HG02884 (cell line): ENCODE data around the gene PLEKHA8.
"Not testable (repeated sequence)": the region's sequence is repeated elsewhere in the genome, so short reads cannot be mapped to it uniquely, and the experiment has no call there.

ENCODE experiments used
- ATAC-seq: cut with Tn5 transposase; IDR thresholded peaks from one replicate; pipeline ENCODE4 v1.9.1; 2021; ENCODE audit warnings: mild to moderate bottlenecking, moderate library complexity; ENCODE audit not compliant: unreplicated experiment

The PLEKHA8 gene

DNA sequence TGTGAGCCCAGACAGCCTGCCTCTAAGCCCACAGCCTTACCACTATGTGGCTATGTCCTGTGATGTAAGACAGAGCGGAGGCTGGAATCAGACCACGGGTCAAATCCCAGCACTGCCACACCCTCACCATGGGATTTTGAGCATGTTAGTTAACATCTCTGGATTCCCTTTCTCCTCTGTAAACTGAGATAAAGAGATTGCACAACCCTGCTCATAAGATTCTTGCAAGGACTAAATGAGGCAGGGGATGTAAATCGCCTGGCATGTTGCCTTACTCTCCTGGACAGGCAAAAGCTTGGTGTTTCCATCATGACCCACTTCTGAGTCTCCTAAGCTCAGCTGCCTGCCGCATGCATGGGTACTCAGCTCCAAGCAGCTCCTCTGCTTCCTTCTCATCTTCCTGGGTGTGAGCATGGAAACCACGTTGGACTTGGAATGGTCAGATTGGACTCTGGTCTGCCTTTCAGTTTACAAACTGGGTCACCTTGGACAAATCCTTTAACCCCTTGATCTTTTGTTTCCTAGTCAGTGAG is 65.3 kb downstream of the PLEKHA8 start:
- no peak for ATAC-seq

DNA sequence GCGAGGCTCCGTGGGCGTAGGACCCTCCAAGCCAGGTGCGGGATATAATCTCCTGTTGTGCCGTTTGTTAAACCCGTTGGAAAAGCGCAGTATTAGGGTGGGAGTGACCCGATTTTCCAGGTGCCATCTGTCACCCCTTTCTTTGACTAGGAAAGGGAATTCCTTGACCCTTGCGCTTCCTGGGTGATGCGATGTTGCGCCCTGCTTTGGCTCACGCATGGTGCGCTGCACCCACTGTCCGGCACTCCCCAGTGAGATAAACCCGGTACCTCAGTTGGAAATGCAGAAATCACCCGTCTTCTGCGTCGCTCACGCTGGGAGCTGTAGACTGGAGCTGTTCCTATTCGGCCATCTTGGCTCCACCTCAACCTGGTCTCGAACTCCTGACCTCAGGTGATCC is 70.4 kb downstream of the PLEKHA8 start:
- ATAC-seq = not testable (repeated sequence)

DNA sequence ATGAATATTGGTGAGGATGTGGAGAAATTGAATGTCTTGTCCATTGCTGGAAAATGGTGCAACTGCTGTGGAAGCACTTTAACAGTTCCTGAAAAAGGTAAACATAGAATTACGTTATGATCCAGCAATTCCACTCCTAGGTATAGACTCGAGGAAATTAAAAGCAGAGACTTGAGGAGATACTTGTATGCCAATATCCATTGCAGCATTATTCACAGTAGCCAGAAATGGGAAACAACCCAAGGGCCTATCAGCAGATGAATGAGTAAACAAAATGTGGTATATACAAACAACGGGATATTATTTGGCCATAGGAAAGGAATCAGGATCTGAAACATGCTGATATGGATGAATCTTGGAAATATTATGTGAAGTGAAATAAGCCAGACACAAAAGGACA is 74.1 kb downstream of the PLEKHA8 start:
- no peak for ATAC-seq

DNA sequence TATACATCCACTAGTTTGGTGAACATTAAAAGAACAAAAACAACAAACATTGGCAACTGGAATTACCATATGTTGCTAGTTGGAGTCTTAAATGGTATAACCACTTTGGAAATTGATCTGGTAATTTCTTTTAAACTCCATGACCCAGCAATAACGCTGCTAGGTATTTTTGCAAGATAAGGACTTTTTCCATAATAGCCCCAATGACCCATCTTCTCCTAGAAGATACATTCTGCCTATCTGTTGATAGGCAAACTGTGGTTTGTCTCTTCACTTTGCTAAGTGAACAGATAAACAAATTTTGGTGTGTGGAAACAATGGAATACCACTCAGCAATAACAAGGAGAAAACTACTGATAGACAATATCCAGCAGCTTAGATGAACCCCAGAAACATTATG is 75.9 kb downstream of the PLEKHA8 start:
- no peak for ATAC-seq

DNA sequence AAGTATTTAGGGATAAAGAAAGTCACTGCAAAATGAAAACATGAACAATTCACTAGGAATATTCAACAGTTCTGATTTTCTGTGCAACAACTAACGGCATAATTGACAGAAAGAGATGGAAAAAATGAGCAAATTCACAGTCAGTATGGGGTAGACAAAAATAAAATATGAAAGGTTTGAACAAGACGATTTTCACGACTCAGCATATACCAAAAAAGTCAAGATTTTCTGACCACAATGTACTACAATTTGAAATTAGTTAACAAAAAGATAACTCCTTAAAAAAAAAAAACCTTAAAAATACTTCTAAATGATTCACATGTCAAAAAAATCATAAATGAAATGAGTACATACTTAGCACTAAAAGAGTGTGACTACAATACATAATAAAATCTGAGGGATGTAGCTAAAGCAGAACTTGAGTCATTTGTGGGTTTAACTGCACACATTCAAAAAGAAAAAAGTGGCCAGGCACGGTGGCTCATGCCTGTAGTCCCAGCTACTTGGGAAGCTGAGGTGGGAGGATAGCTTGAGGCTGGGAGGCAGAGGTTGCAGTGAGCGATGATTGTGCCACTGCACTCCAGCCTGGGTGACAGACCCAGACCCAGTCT is 84.0 kb downstream of the PLEKHA8 start:
- ATAC-seq = no peak

DNA sequence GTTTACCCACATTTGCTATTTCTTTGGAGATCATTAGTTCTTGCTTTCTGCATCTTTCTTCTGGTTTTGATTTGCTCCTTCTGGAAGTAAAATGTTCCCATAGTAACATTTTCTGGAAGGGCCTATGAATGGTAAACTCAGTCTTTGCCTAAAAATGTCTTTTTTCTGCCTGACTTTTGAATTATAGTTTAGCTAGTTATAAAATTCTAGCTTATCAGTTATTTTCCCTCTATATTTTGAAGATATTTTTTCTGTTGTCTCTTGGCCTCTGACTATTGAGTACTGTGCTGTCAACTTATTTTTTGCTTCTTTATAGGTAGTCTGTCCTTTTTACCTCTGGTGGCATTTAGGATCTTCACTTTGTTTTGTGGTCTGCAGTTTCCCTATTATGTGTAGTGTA is 84.9 kb downstream of the PLEKHA8 start:
- no peak for ATAC-seq

DNA sequence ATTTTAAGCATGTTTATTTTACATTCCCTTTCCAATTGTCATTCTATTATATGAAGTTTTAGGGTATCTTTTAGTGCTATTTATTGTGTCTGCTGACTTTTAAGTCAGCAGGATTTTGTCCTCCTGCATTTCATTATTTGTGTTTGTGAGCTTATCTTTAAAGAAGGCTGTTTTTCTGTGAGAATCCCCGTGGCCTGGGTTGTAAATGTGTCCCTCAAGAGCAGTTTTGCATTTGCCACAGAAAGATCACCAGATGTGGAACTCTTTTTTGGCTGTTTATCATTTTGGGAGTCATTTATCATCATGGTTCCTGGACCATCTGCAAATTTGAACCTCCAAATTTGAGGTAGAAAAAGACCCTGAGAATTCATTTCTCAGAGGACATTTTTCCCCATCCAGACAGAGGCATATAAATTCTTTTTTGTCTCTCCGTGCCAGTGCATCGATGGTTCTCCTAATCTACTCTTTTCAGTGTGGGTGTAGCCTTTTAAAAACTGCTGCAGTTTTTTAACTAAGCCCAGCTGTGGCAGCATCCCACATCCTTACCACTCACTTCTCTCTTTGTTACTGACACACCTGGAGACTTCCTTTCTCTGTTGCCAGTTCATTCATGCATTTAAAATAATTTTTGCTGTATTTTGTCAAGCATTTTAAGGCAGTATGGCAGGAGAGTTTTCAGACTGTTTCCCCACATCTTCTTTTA is 86.5 kb downstream of the PLEKHA8 start:
- no peak for ATAC-seq

DNA sequence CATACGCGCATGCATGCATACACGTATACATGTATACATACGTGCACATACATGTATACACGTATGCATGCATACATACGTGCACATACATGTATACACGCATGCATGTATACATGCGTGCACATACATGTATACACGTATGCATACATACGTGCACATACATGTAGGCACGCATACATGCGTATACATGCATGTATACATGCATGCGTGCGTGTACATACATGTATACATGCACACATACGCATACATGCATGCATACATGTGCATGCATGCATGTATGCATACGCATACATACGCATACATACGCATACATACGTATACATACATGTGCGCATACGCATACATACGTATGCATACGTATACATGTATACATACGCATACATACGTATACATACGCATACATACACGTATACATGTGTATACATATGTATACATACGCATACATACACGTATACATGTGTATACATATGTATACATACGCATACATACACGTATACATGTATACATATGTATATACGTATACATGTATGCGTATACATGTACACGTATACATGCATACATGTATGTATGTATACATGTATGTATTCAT is 87.6 kb downstream of the PLEKHA8 start:
- ATAC-seq = no peak

DNA sequence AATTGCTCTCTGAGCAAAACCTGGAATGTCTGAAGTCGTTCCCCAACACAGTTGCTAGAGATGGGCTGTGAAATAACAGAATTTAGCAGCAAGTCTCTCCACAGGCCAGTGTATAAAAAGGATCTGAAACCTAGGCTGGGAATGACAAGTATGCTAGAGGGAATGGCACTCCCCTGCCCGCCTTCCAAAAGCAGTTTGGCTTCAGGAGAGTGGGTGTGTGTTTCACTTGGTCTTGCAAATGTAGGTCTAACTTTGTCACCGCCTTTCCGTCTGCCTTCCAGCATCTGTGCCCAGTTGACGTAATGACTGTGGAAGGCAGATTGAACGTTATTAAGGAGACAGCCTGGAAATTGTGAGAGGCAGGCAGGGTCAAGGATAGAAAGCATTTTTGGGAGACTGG is 88.6 kb downstream of the PLEKHA8 start:
- ATAC-seq = no peak

DNA sequence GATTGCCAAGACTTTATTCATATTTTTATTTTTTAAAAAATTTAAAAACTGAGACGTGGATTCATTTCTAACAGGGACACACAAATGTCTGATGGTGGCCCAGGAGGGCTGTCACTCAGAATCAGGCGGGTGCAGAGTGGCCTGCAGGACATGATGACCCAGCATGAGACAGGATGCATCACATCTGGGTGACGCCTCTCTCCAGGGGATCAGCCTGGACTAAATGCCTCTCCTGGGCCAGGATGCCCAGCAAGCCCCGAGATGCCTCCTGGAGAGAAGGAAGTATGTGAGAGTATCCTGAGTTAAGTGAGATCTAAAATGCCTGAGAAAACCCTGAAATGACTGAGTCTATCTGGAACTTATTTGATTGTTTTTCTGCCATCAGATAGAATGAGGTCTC is 89.7 kb downstream of the PLEKHA8 start:
- no peak for ATAC-seq

DNA sequence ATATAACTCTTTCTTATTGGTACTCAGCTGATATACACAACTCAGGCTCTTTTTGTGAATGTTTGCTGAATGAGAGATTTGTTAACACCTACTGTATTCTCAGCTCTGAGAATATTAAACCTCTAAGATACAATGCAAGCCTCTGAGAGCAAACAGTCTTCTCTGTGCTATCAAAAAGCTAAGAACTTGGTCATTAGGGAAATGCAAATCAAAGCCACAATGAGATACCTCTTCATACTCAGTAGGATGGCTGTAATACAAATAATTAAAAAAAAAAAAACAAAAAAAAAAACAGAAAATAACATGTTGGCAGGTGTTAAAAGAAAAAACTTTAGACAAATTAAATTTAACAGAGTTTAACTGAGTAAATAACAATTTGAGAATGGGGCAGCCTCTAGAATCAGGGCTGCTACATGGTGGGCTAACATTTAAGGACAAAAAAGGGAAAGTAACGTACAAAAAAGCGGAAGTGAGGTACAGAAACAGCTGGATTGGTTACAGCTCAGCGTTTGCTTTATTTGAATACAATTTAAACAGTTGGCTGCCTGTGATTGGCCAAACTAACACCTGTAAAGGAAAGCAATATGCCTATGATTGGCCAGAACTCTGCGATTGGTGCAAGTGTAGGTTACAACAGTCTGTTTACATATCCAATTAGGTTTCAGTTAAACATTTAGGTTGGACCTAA is 91.8 kb downstream of the PLEKHA8 start:
- no peak for ATAC-seq

DNA sequence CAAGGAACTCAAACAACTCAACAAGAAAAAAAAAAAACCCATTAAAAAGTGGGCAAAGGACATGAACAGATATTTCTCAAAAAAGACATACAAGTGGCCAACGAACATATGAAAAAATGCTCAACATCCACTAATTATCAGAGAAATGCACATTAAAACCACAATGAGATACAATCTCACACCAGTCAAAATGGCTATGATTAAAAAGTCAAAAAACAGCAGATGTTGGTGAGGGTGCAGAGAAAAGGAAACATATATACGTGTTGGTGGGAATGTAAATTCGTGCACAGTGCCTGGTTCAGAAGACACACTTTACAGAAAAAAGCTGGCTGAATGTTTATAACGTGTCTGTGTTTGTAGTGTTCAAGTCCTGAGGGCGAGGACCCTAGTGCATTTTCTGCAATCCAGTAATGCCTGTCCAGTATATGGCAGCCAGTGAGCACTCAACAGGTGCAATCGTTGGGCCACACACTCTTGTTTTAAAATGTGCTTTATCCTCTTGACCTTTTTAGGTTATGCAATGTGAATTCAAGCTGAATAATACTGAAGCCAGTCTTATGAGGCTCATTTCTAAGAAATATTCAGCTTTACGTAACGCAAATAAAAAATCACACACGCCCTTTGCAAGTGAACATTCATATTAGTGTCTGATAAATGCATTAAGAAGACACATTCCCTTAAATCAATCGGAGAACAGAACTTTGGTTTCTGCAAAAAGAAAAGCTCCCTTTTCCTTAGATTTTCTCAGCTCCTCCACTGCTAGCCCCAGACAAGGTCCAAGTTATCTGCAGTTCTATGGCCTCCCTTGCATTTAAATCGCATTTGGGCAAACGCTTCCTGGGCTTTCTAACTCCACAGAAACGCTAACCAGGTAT is 105.8 kb downstream of the PLEKHA8 start:
- ATAC-seq = no peak

DNA sequence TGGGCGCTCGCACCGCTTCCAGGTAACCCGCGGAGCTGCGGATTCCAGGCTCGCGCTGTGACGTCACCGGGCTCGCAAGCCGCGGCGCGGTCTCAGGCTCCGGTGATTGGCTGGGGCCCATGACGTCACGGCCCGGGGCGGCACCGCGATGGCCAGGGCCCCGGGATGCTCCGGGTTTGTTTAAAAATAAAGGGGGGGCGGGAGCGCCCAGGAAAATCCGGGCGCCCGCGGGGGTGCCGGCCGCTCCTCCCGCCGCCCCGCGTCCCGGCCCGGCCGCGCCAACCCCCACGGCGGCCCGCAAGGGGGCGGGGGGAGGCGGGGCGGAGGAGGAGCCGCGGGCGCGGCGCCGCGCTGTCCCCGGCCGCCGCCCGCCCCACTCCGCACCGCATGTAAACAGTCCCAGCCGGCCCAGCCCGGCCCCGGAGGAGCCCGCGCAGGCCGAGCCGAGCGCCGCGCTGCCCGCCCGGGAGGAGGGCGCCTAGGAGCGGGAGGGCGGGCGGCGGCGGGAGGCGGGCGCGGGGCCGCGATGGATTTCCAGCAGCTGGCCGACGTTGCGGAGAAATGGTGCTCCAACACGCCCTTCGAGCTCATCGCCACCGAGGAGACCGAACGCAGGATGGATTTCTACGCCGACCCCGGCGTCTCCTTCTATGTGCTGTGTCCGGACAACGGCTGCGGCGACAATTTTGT is 106.5 kb downstream of the PLEKHA8 start, which contains the start of gene MTURN:
Gene MTURN (plus strand): TSS at position 376 of the 690 bp plus-strand sequence. CDS start 151 bp downstream, at position 527.
- ATAC-seq = peak; percentile 88

DNA sequence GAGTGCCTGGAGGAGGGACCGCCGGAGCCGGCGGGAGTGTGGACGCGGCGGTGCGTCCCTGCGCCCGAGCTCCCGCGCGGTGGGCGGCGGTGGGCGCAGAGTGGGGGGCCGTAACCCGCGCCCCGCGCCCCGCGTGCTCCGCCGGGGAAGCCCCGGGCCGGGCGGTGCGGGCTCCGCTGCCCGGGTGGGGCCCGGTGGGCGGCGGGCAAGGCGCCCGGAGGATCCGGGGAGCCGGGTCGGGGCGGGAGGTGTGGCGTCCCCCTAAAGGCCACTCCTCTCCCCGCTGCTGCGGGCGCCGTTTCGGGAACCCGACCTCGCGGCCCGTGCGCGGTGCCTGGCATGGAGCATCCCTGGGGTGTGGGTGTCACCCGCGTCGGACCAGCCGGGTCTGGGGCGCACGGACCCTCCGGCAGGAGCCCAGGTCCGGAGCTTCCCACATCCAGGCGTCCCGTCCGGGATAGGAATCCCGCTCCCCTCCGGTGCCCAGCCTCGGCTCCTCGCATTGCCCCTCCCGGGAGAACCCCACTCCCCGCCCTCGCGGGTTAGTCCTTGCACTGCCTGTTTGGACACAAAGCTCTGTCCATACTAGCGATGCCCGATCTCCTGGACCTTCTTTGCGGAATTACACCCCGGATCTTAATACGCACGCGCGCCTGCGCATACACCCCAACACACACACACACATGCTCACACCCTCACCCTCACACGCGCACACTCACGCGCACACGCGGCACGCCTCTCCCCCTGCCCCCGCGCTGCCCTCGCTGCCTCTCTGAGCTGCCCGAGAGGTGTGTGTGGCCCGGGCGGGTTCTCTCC is 107.3 kb downstream of the PLEKHA8 start:
- ATAC-seq = peak; percentile 11

DNA sequence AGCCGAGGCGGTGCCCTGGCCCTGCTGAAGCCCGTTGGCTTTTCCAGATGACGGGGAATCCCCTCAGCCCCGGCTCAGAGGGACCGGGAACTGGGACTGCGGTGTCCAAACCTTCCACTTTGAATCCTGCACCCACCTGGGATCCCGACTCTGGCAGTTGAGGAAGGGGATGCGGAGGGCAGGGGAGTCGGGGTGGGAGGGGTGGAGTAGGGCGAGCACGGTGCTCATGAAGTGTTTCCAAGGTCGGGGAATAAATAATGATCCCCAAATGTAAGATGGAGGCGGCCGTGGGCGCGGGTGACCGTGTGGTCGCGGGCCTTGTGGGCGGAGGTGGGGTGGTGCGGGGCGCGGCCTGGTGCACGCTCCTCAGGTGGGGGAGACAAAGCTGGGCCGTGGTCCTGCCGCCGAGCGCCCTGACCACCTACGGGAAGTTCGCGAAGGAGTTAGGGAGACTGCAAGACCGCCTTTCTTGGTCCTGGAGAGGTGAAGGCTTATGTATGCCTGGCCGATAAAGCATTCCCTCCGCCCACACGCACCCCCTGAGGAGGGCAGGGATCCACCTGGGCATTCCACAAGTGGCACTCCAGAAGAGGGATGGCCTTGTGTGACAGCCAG is 108.0 kb downstream of the PLEKHA8 start:
- no peak for ATAC-seq

DNA sequence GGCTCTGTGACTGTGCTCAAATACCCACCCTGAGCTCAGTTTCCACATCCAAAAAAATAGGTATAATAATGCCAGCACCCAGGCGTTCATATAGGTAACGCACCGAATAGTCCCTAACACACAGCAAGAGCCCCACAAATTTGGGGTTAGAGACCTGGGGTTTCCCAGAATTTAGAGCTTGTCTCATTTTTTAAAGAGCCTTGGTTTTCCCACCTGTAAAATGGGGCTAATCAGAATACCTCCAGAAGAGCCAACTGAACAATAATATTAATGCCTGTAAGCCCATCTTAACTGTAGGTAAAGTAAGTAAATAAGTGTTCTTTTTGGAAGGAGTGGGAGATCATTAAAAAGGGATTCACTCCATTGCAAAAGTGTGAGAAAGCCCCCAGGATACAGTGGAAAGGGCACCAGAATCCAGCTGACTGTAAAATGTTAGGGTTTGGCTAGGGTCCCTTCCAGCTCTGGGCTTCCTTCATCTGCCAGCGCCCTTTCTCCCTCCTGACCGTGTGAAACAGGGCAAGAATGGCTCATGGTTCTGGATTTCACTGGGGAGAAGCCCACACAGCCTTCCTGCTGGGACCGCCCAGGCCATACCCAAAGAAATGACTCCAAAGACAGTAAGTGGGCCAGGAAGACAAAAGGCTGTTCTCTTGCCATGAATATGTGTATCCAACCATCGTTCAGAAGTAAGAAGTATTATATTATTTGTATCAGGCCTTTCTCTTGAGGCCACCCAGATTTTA is 108.7 kb downstream of the PLEKHA8 start:
- ATAC-seq = no peak

DNA sequence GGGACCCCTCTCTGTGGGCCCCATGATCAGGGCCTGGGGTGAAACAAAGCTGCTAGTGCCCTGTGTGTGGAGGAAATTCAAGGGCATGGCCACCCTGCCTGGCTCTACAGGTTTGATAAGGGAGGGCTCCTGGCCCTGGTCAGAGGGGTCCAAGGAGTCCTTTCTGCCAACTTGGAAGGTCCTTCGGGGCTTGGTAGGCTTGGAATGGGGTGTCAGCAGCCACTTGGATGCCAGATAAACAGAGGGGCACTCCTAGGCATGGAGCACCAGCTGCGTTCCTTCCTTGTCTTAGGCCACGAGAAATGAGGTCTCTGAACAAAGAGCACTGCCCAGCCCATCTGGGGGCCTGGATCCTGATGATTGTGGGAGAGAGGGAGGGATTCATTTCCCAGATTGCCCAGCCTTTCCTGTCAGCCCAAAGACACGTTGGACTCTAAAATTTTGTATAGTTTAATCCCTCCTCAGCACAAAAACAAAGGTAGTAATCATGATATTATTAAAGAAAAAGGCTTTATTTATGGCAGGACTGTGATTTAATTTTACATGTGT is 111.7 kb downstream of the PLEKHA8 start:
- ATAC-seq = no peak

DNA sequence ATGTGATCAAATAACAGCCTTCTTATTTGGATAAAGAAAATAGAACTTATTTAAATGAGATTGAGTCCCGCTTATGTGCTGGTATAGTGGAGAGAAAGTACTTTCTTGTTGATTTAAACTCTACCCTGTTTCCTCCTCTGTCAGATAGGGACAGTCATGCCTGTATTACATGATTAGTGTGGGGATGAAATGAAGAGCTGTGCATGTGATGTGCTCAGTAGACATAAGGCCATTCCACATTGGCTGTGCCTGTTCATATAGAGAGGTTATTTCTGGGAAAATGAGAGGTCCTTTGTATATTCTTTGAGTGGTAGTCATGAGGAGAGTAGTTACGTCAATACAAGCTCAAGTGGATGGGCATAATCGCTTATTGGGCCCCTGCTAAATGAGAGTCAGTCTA is 112.2 kb downstream of the PLEKHA8 start:
- no peak for ATAC-seq
